GM21367 (cell line): Measurements from ENCODE around the gene THNSL1.

Source experiments
- ATAC-seq: cut with Tn5 transposase; IDR thresholded peaks from one replicate; pipeline ENCODE4 v1.9.1; 2021; ENCODE audit not compliant: unreplicated experiment

The THNSL1 gene

GRCh38 chr10:25057886-25058285 lies 41.5 kb downstream of the THNSL1 start:
- ATAC-seq = no peak

GRCh38 chr10:25059990-25060389 lies 43.6 kb downstream of the THNSL1 start:
- ATAC-seq = no peak

GRCh38 chr10:25061125-25061524 lies 44.7 kb downstream of the THNSL1 start:
- no peak for ATAC-seq

GRCh38 chr10:25061711-25062449 lies 45.5 kb downstream of the THNSL1 start:
- ATAC-seq = no peak

- no peak for ATAC-seq
Observed at GRCh38 chr10:25063157-25063556, 46.7 kb downstream of the THNSL1 start.

- no peak for ATAC-seq
Observed at GRCh38 chr10:25063644-25064043, 47.2 kb downstream of the THNSL1 start.

GRCh38 chr10:25064401-25064800 lies 48.0 kb downstream of the THNSL1 start:
- no peak for ATAC-seq

- no peak for ATAC-seq
Observed at GRCh38 chr10:25065761-25066476, 49.5 kb downstream of the THNSL1 start.

GRCh38 chr10:25068152-25069058 lies 52.0 kb downstream of the THNSL1 start:
- ATAC-seq = no peak

GRCh38 chr10:25071227-25071626 lies 54.8 kb downstream of the THNSL1 start:
- no peak for ATAC-seq

- no peak for ATAC-seq
Observed at GRCh38 chr10:25072786-25073185, 56.4 kb downstream of the THNSL1 start.

- no peak for ATAC-seq
Observed at GRCh38 chr10:25075825-25076224, 59.4 kb downstream of the THNSL1 start.
